ENCODE measurements around the gene CLK4. TPM values are rescaled to one million over a fixed set of nuclear protein-coding genes. Genes with fewer than 3 reads are reported as not detected.

The CLK4 gene
- total RNA-seq, 1 donor from 2014 or later = 42.6 TPM

DNA sequence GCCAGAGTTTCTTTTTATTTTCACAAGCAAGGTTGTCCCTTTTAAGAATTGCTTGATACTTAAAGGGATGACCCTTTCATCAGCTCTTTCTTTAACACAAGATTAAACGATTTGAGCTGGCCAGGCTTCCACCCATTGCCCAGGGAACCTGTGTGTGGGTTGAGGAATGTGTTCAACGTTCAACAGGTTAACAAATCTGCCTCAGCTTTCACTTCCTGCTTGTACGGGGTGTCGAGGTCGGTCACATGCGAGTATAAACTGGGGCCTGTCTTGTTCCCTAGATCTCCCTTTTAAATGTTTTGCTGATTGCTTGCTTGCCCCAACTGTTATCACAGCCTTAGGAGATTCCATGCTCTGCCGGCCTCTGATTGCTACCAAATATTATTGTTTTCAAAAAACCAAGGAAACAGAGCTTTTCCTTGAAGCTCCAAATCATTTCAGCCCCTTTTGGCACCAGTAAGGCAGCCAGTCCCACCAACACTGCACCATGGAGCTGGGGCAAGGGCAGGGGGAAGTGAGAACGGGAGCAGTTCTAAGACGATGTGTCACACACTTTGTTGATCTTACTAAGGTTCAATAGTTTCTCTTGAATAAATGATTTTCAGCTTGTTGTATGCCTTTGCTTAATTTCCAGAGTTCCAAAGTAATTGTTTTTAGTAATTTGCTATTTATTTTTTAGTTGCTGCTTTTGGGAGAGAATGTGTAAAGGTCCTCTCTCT is 10.7 kb upstream of the CLK4 start:
- Mint-ChIP-seq H3K27me3 (peaks cover 4% of the 10 kb centered on the region), H3K9me3 (peaks cover 7% of the 10 kb centered on the region), H3K27ac (peak overlapping the region; percentile 50), H3K4me3 (no peak overlapping the region), H3K4me1 (ENCODE audit: unreplicated experiment) (peaks cover 8% of the 10 kb centered on the region), H3K36me3 (peaks cover 4% of the 10 kb centered on the region)
- TF ChIP-seq, protein P1, sequence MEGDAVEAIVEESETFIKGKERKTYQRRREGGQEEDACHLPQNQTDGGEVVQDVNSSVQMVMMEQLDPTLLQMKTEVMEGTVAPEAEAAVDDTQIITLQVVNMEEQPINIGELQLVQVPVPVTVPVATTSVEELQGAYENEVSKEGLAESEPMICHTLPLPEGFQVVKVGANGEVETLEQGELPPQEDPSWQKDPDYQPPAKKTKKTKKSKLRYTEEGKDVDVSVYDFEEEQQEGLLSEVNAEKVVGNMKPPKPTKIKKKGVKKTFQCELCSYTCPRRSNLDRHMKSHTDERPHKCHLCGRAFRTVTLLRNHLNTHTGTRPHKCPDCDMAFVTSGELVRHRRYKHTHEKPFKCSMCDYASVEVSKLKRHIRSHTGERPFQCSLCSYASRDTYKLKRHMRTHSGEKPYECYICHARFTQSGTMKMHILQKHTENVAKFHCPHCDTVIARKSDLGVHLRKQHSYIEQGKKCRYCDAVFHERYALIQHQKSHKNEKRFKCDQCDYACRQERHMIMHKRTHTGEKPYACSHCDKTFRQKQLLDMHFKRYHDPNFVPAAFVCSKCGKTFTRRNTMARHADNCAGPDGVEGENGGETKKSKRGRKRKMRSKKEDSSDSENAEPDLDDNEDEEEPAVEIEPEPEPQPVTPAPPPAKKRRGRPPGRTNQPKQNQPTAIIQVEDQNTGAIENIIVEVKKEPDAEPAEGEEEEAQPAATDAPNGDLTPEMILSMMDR (conservative IDR thresholded peaks at IDR 0.05) = no peak
- DNase-seq (ENCODE audit: extremely low spot score, unreplicated experiment) = no peak

- TF ChIP-seq, protein P1 (conservative IDR thresholded peaks at IDR 0.05) = no peak
- H3K36me3 Mint-ChIP-seq = peaks cover 4% of the 10 kb centered on the region
- no peak overlapping the region for H3K4me3 Mint-ChIP-seq
- no peak for DNase-seq (ENCODE audit: extremely low spot score, unreplicated experiment)
- H3K27me3 Mint-ChIP-seq = peaks cover 4% of the 10 kb centered on the region
- peaks cover 36% of the 10 kb centered on the region for H3K4me1 Mint-ChIP-seq (ENCODE audit: unreplicated experiment)
- peaks cover 7% of the 10 kb centered on the region for H3K9me3 Mint-ChIP-seq
- H3K27ac Mint-ChIP-seq = no peak overlapping the region
These were observed 5.4 kb upstream of the CLK4 start for GRCh38 chr5:178632285-178632684.

DNA sequence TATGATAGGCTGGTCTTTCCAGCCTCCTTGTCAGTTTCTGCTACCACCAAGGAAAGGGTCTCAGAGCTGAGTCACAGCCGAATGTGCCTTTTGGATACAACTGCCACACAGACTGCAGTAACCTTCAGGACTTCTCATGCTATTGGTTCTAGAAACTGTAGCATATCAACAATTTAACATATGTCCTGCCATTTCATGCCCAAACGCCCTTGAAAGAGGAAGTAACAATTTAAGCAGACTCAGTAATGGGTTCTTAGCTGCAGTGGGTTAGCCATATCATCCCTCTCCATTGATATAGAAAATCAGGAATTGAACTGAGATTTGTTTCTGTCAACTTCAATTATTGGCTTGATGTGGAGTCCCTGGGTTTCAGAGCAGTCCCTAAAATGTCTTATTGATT is 4.1 kb upstream of the CLK4 start:
- Mint-ChIP-seq H3K27me3 (peaks cover 4% of the 10 kb centered on the region), H3K36me3 (peaks cover 4% of the 10 kb centered on the region), H3K27ac (peak overlapping the region; percentile 81), H3K9me3 (peaks cover 7% of the 10 kb centered on the region), H3K4me1 (ENCODE audit: unreplicated experiment) (peaks cover 36% of the 10 kb centered on the region), H3K4me3 (peak overlapping the region; percentile 64)
- TF ChIP-seq, protein P1 (conservative IDR thresholded peaks at IDR 0.05) = no peak
- no peak for DNase-seq (ENCODE audit: extremely low spot score, unreplicated experiment)

DNA sequence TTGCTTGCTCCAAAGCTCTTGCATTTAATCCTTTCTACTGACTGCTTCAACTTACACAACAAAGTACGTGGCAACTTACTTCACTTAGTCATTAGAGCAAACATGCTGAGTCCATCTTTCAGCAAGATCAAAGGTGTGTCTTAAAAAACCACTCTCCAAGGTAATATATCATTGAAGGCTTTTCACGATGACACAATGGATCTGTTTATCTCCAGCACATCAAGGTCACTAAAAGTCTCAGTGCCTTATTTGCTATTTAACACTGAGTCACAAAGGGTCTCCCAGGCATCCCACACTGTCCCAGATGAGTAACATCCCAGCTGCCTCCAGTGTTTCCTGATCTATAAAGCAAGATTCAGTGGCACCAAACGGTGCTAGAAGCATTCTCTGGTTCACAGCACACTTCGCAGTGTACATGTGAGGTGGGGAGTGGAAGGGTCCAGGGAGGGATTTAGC is 3.7 kb upstream of the CLK4 start:
- Mint-ChIP-seq H3K4me3 (peak overlapping the region; percentile 64), H3K27ac (peak overlapping the region; percentile 81), H3K27me3 (peaks cover 4% of the 10 kb centered on the region), H3K9me3 (peaks cover 6% of the 10 kb centered on the region), H3K36me3 (peaks cover 4% of the 10 kb centered on the region), H3K4me1 (ENCODE audit: unreplicated experiment) (peaks cover 34% of the 10 kb centered on the region)
- DNase-seq (ENCODE audit: extremely low spot score, unreplicated experiment) = no peak
- TF ChIP-seq, protein P1 (conservative IDR thresholded peaks at IDR 0.05) = no peak

- Mint-ChIP-seq H3K27me3 (no peaks in the 10 kb centered on the region), H3K27ac (peak overlapping the region; percentile 99), H3K36me3 (peaks cover 5% of the 10 kb centered on the region), H3K4me1 (ENCODE audit: unreplicated experiment) (peaks cover 34% of the 10 kb centered on the region), H3K4me3 (peak overlapping the region; percentile 95), H3K9me3 (no peaks in the 10 kb centered on the region)
- TF ChIP-seq, protein P1 (conservative IDR thresholded peaks at IDR 0.05) = no peak
- DNase-seq (ENCODE audit: extremely low spot score, unreplicated experiment) = peak; percentile 74
These were observed 379 bp upstream of the CLK4 start for GRCh38 chr5:178627259-178627598.
